ENCODE results near the gene NFE2L3. TPM values are rescaled to one million over a fixed set of nuclear protein-coding genes. Genes with fewer than 3 reads are reported as not detected.

NFE2L3 gene
- total and polyA plus RNA-seq, 9 of the 15 experiments (the other 6 are each of a cell fraction or from before 2014, with no cell fraction given), result 2.9 to 16.9 (median 12.4) TPM

GRCh38 chr7:26190417-26190869, 38.4 kb downstream of the NFE2L3 start (continued):
- TF ChIP-seq TEAD4 (IDR thresholded peaks at IDR 0.05; ENCODE audit: low read length) (no peak), TEAD4 (CRISPR knock-in tag; IDR thresholded peaks at IDR 0.05; ENCODE audit: borderline replicate concordance) (no peak), CAMTA2 (CRISPR knock-in tag; conservative IDR thresholded peaks at IDR 0.05) (0 out of 2 replicates have a peak, but pooled peaks have one; percentile 15), PHF8 (IDR thresholded peaks at IDR 0.05; ENCODE audit: borderline replicate concordance, low read length) (no peak), PURB (CRISPR knock-in tag; IDR thresholded peaks at IDR 0.05; ENCODE audit: low read depth) (no peak), PCBP1 (IDR thresholded peaks at IDR 0.05; ENCODE audit: low read depth, low read length, poor library complexity, severe bottlenecking) (no peak), THRB (CRISPR knock-in tag; conservative IDR thresholded peaks at IDR 0.05) (0 out of 2 replicates have a peak, but pooled peaks have one; percentile 51), ZC3H4 (CRISPR knock-in tag; IDR thresholded peaks at IDR 0.05; ENCODE audit: borderline replicate concordance) (no peak), ELF2 (CRISPR knock-in tag; IDR thresholded peaks at IDR 0.05) (peak; percentile 39; the same call in 1 of the 2 replicates), FOXA3 (CRISPR knock-in tag; conservative IDR thresholded peaks at IDR 0.05 in 1 of 2, IDR thresholded peaks at IDR 0.05 in 1 of 2) (no peak), ZNF445 (CRISPR knock-in tag; IDR thresholded peaks at IDR 0.05; ENCODE audit: low read depth) (no peak), CHCHD3 (CRISPR knock-in tag; IDR thresholded peaks at IDR 0.05) (peak; percentile 25), POLR2A (conservative IDR thresholded peaks at IDR 0.05) (peak; percentile 61), SP1 (CRISPR knock-in tag; IDR thresholded peaks at IDR 0.05) (peak; percentile 48; the same call in 1 of the 2 replicates), ZNF57 (CRISPR knock-in tag; IDR thresholded peaks at IDR 0.05) (no peak), ARID3A (IDR thresholded peaks at IDR 0.05; ENCODE audit: borderline replicate concordance, low read depth, low read length) (no peak), ZNF518B (CRISPR knock-in tag; IDR thresholded peaks at IDR 0.05) (no peak), DMBX1 (CRISPR knock-in tag; IDR thresholded peaks at IDR 0.05; ENCODE audit: borderline replicate concordance) (no peak), ZNF212 (CRISPR knock-in tag; IDR thresholded peaks at IDR 0.05) (no peak), IRF1 (CRISPR knock-in tag; IDR thresholded peaks at IDR 0.05; ENCODE audit: borderline replicate concordance) (no peak), KDM1A (IDR thresholded peaks at IDR 0.05) (no peak), RBM17 (IDR thresholded peaks at IDR 0.05; ENCODE audit: borderline replicate concordance, low read depth, low read length) (no peak)
